GM20431 (cell line): Measurements from ENCODE around the gene MEI4.

ENCODE experiments used
- in situ Hi-C: fragments of 300-500 bp; cut with MseI, MboI; formaldehyde crosslinking; loops from one replicate; pipeline ENCODE4 v1.15.0; 2020; ENCODE audit warnings: low sequenced_read_pairs; ENCODE audit not compliant: unreplicated experiment

Gene MEI4

GRCh38 chr6:77893391-77893790, 240.6 kb downstream of the MEI4 start:
- in situ Hi-C loops, result no loop called here

DNA sequence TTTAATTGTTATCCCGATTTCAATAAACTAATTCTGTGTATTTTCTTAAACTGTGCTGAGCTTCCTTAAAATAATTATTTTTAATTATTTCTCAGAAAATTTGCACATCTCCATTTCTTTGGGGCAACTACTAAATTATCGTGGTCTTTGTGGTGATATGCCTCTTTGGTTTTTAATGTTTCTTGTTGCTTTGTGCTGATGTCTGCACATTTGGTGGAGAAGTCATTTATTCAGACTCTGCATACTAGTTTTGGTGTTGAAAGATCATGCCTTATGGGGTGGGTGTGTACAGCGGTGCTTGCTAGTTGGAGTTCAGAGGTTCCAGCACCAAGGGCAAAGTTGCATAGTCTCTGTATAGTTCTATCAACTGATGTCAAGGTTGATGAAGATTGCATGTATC, 253.2 kb downstream of the MEI4 start:
- in situ Hi-C loops, result no loop called here

GRCh38 chr6:77910826-77911225, 258.0 kb downstream of the MEI4 start:
- in situ Hi-C loops, result no loop called here

DNA sequence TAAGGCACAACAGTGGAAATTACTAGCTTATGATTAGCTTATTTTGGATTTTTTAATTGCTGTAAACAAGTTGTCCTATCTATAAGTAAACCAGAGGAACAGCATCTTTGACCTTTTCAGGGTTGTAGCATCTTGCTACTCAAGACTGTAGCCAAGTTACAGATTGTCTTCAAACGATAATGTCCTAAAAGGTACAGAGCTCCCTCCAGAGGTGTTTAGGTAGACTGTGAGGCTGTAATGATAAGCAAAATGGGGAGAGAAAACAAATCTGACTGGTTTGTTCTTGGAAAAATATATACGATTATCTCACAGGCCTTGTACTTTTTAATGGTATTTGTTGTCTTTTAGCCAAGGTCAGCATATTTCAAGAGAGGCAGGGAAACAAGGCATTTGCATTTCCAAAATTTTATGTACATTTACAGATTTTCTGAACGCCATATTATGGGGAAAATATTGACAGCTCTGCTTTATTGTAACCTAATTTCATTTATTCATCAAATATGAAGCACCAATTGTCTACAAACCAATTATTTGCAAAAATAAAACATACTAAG, 273.4 kb downstream of the MEI4 start:
- in situ Hi-C loops, result no loop called here

GRCh38 chr6:77930382-77930781, 277.5 kb downstream of the MEI4 start:
- in situ Hi-C loops, result no loop called here

- in situ Hi-C loops, result no loop called here
Observed at GRCh38 chr6:77930952-77931351, 278.1 kb downstream of the MEI4 start.

DNA sequence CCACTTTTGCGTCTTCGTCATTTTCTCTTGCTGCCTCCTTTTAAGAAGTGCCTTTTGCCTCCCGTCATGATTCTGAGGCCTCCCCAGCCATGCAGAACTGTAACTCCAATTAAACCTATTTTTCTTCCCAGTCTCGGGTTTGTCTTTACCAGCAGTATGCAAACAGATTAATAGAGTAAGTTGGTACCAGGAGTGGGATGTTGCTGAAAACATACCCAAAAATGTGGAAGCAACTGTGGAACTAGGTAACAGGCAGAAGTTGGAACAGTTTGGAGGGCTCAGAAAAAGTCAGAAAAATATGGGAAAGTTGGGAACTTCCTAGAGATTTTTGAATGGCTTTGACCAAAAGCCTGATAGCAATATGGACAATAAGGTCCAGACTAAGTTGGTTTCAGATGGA, 309.2 kb downstream of the MEI4 start:
- in situ Hi-C loops, result no loop called here

DNA sequence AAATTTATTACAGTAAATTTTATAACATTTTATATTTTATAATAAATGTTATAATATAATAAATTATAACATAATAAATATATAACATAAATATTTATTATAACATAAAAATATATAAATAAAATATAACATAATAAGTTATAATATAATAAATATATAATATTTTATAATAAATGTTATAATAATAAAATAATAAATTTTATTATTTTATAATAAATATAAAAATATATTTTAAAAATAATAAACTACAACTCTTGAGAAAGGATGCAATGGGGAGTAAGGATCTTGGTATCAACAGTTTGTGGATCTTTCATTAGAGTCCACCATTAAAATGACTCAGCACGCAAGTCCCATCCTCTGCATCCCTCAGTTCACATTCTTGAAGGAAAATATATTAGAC, 312.6 kb downstream of the MEI4 start:
- in situ Hi-C loops, result no loop called here

GRCh38 chr6:77972334-77972733, 319.5 kb downstream of the MEI4 start:
- in situ Hi-C loops, result no loop called here
